Anterior cingulate cortex (tissue), 58 donors: Measurements from ENCODE around the gene ELSPBP1.
"Not testable (repeated sequence)": the region's sequence is repeated elsewhere in the genome, so short reads cannot be mapped to it uniquely, and the experiment has no call there.

Source experiments
- DNase-seq, 58 donors: peaks; one replicate each; lab custom pipeline; 2025; lab: John Stamatoyannopoulos, UW

The ELSPBP1 gene

DNA sequence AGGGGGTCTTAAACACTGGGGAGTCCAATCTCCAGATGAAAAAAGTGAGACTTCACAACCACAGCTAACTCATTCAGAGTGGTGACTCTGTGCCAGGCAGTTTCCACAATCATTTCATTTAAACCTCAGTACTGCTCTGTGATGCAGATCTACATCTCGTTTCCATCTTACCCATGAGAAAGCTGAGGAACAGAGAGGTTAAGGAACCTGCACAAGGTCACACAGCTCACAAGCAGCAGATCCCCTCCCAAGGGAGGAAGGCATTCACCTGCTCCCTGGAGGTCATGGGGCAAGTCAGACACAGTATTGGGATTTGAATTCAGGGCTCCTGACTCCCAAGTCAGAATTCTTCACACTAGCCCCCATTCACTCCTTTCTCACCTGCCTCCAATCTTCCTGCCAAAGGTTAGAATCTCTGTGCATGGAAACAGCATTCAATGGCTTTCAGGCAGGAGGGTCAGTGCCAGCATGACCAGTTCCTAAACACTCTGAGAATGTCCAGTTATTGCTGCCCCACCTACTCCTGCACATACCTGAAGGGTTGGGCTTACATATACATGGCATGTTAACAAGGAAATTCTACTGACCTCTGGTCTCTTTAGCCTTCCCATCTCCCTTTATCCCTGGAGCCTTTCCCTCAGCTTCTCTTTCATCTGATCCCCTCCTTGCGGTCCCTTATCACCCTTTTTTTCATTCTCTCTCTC lies 47.6 kb downstream of the ELSPBP1 start:
- DNase-seq, result no peak

DNA sequence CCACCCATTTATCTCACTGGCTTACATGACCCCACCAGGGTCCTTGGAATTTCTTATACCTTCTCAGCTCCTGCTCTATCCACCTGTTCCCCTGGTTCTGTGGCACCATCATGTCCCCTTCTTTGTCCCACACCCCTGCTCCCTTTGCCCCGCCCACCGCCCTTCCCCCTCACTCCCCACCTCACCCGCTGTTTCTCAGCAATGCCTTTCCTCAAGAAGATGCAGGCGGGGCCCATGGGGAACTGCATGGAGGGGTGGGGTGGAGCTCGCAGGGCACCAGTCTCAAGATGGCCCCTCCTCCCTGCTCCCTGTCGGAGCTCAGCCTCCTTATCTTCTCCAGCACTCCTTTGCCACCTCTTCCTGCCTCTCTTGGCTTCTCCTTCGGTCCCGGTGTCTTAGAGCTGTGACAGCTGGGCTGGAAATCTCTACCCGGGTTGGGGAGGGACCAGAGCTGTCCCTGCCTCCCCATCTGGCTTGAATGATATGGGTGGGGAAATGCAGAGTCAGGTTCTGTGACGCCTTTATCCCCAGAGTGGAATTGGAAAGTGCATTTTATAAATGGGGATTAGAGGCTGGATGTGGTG lies 49.3 kb downstream of the ELSPBP1 start, which contains the start of gene CABP5:
TSS of gene CABP5 (minus strand) at position 405 of the 584 bp plus-strand sequence. CDS start at position 248, 157 bp downstream.
- DNase-seq, result no peak

DNA sequence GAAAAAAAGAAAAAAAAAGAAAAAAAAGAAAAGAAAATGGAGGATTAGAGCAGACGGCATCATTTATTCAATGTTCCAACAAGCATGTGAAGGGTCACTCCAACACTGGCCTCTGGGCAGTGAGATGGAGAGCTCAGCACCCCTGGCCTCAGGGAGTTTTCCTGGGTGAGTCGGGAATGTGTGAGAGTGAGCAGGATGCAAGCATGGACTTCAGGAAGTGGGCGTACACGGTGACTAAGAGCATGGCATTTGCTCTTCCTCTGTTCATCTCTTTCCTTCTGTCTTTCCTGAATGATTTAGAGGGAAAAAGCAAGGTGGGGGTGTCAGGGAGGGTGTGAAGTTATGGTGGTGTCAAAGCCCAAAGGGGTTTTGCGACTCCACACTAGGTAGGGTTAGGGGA lies 50.1 kb downstream of the ELSPBP1 start:
- no peak for DNase-seq

DNA sequence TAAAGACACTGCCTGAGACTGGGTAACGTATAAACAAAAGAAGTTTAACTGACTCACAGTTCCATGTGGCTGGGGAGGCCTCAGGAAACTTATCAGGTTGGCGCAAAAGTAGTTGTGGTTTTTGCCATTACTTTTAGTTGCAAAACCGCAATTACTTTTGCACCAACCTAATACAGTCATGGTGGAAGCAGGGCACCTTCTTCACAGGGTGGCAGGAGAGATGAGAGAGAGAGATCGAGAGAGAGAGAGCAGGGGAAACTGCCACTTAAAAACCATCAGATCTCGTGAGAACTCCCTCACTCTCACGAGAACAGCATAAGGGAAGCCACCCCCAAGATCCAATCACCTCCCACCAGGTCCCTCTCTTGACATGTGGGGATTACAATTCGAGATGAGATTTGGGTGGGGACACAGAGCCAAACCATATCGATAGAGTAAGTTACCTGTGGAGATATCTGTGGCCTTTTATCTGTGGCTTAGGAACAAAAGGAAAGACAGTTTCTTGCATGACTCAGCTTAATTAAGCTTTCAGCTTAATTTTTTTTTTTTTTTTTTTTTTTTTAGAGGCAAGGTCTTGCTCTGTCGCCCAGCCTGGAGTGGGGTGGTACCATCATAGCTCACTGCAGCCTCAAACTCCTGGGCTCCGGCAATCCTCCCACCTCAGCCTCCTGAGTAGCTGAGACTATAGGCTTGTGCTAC lies 57.1 kb downstream of the ELSPBP1 start:
- no peak for DNase-seq

DNA sequence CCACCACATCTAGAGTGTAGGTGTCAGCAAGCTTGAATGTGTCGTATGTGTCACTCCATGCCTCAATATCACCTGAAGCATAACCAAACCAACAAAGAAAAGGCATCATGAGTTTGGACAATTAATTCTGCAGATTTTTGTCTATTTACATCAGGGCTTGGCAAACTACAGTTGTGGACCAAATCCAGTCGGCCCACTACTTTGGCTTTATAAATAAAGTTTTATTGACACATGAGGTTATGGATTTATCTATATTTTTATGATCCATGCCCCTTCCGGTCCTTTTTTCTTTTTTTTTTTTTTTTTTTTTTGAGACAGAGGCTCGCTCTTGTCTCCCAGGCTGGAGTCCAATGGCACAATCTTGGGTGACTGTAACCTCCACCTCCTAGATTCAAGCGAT lies 58.6 kb downstream of the ELSPBP1 start:
- DNase-seq, result no peak

DNA sequence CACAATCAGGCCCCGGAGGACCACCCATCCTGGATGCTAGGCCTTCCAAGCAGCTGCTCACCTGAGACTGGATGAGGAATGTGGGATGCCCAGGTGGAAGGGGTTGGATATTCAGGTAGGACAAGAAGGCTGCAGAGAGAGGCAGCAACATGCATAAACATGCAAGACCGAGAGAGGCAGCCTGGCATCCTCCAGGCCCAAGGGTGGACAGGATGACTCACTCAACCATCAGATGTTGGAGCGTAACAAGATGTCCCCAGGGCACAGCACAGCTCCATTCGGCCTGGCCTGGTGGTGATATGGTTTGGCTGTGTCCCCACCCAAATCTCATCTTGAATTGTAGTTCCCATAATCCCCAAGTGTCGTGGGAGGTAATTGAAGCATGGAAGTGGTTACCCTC lies 59.4 kb downstream of the ELSPBP1 start:
- DNase-seq, result no peak

DNA sequence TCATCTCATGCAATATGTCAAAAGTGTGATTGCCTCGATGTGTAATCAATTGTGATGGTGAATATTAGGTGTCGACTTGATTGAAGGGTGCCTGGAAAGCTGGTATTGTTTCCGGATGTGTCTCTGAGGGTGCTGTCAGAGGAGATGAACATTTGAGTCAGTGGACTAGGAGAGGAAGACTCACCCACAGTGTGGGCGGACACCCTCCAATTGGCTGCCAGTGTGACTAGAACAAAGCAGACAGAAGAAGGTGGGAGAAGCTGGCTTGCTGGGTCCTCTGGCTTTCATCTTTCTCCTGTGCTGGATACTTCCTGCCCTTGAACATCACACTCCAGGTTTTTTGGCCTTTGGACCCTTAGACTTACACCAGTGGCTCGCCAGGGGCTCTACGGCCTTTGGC lies 64.9 kb downstream of the ELSPBP1 start:
- peak in 2 of 58 donors; percentile 0 to 5 for DNase-seq

DNA sequence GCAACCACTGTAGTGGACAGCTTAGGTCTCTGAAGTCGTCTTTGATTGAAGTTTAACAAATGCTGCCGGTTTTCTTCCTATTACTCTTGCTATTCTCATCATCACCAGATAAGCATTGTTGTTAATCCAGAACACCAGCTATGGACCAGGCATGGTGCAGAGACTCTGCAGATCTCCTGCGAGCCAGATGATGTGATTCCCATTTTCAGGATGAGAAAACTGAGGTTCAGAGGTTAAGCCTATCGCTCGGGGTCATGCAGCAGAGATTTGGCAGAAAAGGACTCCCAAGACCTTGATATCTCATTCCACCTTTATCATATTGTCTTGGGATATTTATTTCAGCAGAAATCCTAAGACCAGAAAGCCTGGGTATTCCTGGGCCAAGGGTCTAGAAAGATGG lies 65.9 kb downstream of the ELSPBP1 start:
- DNase-seq, result no peak

DNA sequence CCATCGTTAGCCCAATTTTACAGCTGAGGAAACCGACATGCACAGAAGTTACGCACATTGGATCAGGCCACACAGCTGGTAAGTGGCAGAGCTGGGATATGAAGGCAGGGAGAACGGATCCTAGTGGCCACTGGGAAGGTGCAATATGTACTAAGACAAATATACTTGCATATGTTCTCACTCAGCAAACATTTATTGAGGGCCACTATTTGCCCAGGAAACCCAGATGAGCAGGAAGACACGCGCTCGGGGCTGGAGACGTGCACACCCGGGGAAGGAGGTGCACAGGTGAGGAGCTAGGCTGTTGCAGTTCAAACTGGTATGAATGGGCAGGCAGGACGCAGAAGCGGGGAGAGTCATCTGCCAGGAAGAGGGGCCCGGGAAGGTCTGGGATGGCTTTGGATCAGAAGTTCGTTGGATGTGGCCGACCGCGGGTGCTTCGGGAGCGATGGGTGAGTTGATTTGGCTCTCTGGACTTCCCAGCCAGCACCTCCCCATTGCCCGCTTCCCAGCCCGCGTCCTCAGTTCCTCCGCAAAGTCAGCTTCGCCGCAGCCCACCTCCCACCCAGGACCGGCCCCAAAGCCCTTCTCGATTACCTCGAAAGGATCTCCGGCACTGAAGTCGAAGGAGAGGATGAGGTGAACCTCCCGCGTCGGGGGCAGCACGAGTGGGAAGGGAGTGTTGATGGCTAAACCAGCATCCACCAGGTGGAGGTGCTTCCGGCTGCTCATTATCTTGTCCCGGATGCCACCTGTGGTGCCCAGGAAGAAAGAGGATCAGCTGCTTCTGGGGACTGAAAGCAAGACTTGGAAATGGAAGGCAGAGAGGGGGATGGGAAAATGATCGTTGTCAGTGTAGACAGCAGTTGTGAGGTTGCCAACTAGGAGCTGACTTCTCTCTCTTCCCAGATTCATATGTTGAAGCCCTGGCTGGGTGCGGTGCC lies 67.2 kb downstream of the ELSPBP1 start:
- DNase-seq, result no peak

DNA sequence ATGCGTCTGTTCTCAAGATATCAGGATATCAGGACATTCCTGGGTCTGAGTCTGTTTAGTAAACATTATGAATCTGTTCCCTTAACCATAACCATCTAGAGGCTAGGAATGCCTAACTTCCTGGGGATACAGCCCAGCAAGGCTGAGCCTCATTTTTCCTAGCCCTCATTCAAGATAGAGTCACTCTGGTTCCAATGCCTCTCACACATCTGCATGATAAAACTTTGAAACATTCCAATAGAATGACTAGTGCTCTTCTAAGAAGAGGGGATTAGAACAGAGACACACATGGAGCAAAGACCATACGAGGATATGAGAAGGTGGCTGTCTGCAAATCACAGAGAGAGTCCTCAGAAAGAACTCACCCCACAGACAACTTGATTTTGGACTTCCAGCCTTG lies 70.1 kb downstream of the ELSPBP1 start:
- no peak for DNase-seq

DNA sequence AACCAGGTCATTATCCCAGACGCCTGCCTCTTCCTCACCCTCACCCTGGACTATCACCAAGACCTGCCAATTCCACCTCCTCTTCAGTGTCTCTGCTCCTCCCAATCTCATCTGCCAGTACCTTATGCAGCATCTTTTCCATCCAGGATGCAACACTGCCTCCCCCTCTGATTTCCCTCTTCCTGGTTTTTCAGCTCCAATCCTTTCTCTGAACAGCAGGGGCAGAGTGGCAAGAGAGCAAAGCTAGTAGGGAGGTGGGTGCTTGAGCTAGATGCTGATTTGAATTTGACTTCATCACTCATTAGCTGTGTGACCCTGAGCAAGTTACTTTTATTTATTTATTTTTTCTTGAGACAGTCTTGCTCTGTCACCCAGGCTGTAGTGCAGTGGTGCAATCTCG lies 75.0 kb downstream of the ELSPBP1 start:
- DNase-seq, result no peak

DNA sequence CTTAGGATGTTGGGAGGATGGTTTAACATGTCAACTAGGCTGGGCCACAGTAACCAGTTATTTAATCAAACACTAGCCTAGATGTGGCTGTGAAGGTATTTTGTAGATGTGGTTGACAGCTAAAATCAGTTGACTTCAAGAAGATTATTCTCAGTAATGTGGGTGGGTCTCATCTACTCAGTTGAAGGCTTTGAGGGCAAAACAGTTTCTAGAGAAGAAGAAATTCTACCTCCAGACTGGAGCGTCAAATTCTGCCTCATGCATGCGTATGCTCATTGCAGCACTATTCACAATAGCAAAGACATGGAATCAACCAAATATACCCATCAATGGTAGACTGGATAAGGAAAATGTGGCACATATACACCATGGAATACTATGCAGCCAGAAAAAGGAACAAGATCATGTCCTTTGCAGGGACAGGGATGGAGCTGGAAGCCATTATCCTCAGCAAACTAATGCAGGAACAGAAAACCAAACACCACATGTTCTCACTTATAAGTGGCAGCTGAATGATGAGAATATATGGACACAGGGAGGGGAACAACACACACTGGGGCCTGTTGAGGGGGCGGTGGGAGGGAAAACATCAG lies 75.8 kb downstream of the ELSPBP1 start:
- DNase-seq, result not testable (repeated sequence)
